HG02970 (cell line): Measurements from ENCODE around the gene PCDH8.
"Not testable (repeated sequence)": the region's sequence is repeated elsewhere in the genome, so short reads cannot be mapped to it uniquely, and the experiment has no call there.

Experiments used
- ATAC-seq: cut with Tn5 transposase; IDR thresholded peaks from one replicate; pipeline ENCODE4 v1.9.1; 2021; ENCODE audit warnings: mild to moderate bottlenecking, moderate library complexity, moderate number of reproducible peaks; ENCODE audit not compliant: unreplicated experiment, low FRiP score

PCDH8 gene

GRCh38 chr13:52830946-52831345 is 17.5 kb downstream of the PCDH8 start:
- no peak for ATAC-seq

- no peak for ATAC-seq
Observed at GRCh38 chr13:52827839-52828238, 20.6 kb downstream of the PCDH8 start.

- ATAC-seq: not testable (repeated sequence)
Observed at GRCh38 chr13:52817886-52818285, 30.6 kb downstream of the PCDH8 start.

GRCh38 chr13:52815330-52815729 is 33.1 kb downstream of the PCDH8 start:
- ATAC-seq: no peak

- ATAC-seq: no peak
Observed at GRCh38 chr13:52812941-52813340, 35.5 kb downstream of the PCDH8 start.

GRCh38 chr13:52811841-52812240 is 36.6 kb downstream of the PCDH8 start:
- ATAC-seq: no peak

GRCh38 chr13:52810526-52810925 is 37.9 kb downstream of the PCDH8 start:
- ATAC-seq: no peak

GRCh38 chr13:52810011-52810410 is 38.4 kb downstream of the PCDH8 start:
- no peak for ATAC-seq

- ATAC-seq: no peak
Observed at GRCh38 chr13:52809310-52809769, 39.1 kb downstream of the PCDH8 start.

GRCh38 chr13:52808842-52809219 is 39.6 kb downstream of the PCDH8 start:
- no peak for ATAC-seq

- no peak for ATAC-seq
Observed at GRCh38 chr13:52806029-52806428, 42.4 kb downstream of the PCDH8 start.

GRCh38 chr13:52804202-52804641 is 44.2 kb downstream of the PCDH8 start:
- no peak for ATAC-seq

GRCh38 chr13:52800856-52801255 is 47.6 kb downstream of the PCDH8 start:
- ATAC-seq: no peak

GRCh38 chr13:52798770-52799430 is 49.5 kb downstream of the PCDH8 start:
- no peak for ATAC-seq

- ATAC-seq: no peak
Observed at GRCh38 chr13:52797176-52797575, 51.3 kb downstream of the PCDH8 start.

GRCh38 chr13:52794589-52794988 is 53.9 kb downstream of the PCDH8 start:
- ATAC-seq: no peak

- no peak for ATAC-seq
Observed at GRCh38 chr13:52793515-52794061, 54.9 kb downstream of the PCDH8 start.
